Measurements from ENCODE around the gene MCM3AP.

DNA sequence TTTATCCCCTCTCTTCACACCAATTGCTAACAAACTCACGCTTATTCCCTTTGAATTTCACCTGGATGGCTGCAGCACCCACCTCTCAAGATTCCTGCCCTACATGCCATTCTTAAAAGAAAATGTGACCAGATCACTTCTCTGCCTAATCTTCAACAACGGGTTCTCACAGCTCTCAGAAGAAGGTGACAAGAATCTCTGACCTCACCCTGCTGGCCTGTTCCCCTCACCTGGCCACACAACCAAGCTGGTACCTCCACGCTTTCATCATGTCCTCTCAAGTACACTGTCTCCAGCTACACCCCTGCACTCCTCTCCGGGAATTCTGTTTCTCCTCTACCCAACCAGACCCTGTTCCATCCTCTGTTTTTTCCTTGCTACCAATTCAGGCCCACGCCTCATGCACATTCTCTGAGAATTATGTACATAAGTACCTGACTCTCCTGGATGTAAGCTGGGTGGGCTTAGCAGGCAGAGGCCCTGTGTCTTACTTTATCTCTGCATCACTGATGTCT lies 50.9 kb downstream of the MCM3AP start:
- TF ChIP-seq, protein P1, sequence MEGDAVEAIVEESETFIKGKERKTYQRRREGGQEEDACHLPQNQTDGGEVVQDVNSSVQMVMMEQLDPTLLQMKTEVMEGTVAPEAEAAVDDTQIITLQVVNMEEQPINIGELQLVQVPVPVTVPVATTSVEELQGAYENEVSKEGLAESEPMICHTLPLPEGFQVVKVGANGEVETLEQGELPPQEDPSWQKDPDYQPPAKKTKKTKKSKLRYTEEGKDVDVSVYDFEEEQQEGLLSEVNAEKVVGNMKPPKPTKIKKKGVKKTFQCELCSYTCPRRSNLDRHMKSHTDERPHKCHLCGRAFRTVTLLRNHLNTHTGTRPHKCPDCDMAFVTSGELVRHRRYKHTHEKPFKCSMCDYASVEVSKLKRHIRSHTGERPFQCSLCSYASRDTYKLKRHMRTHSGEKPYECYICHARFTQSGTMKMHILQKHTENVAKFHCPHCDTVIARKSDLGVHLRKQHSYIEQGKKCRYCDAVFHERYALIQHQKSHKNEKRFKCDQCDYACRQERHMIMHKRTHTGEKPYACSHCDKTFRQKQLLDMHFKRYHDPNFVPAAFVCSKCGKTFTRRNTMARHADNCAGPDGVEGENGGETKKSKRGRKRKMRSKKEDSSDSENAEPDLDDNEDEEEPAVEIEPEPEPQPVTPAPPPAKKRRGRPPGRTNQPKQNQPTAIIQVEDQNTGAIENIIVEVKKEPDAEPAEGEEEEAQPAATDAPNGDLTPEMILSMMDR (IDR thresholded peaks at IDR 0.05; ENCODE audit: borderline replicate concordance, extremely low read depth, low read length, poor library complexity, severe bottlenecking): no peak
- TF ChIP-seq EZH2 (IDR thresholded peaks at IDR 0.05; ENCODE audit: borderline replicate concordance, low read depth, low read length, severe bottlenecking): no peak
